GM18870 (cell line): Measurements from ENCODE around the gene YOD1.
A peak's percentile ranks its signal among the peaks of the same experiment; 100 is the strongest.

Source experiments
- ATAC-seq: cut with Tn5 transposase; IDR thresholded peaks from one replicate; pipeline ENCODE4 v1.9.1; 2021; ENCODE audit warnings: moderate library complexity; ENCODE audit not compliant: unreplicated experiment

The YOD1 gene

GRCh38 chr1:207073906-207074820, 23.2 kb upstream of the YOD1 start:
- ATAC-seq: no peak

DNA sequence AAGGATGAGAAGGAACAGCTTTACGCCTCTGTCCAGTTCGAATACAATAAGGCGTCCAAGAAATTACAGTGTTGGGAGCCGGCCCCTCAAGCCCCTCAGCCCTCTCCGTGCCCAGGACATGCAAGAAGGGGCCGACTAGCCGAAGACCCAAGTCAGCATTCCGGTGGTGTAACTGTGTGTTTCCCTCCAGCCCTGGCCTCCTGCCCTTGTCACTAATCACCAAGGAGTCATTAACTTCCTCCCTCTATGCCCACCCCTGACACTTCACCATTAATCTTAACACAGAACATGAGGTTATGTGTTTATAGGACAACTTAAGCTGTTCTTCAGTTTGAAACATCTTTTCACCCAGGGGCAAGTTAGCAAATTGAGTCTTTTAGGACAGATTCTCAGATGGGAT, 21.2 kb upstream of the YOD1 start:
- ATAC-seq: no peak

GRCh38 chr1:207071426-207071825, 20.4 kb upstream of the YOD1 start:
- ATAC-seq: no peak

DNA sequence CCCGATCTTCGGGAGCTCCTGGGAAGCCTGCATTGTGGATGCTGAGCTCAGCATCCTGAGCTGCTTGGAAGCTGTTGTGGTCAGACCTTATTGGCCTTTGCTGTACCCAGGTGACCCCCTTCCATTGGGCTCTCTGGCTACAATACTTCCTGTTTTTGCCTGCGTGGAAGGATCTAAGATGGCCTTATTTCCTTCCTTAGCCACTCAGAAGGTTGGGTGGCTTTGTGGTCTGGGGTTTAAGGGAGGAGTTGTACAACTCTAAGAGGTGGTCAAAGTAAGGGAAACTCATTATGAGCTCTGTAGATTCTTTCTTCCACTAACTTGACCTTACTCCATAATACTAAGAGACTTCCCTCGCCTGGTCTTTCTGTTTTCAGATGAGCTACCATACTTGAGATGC, 19.8 kb upstream of the YOD1 start:
- no peak for ATAC-seq

- no peak for ATAC-seq
Observed at GRCh38 chr1:207069858-207070506, 19.0 kb upstream of the YOD1 start.

- no peak for ATAC-seq
Observed at GRCh38 chr1:207069061-207069460, 18.1 kb upstream of the YOD1 start.

- no peak for ATAC-seq
Observed at GRCh38 chr1:207067665-207068064, 16.7 kb upstream of the YOD1 start.

- ATAC-seq: no peak
Observed at GRCh38 chr1:207067185-207067584, 16.2 kb upstream of the YOD1 start.

DNA sequence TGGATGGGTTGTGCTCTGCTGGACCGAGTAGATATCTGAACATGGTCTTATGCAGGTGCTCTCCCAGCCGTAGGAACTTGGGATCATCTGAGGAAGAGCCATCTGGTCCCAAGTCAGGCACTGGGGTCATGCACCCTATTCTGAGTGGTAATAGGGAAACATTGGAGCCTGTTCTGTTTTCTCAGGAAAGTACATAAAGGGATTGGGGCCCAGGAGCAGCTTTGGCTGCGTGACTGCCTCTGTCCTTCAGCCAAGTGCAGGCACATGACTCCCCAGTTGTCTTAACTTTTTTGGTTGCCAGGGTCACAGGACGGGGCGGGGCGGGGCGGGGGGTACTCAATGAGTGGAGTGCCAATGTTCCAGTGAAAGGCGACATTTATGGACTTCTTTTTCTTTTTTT, 13.6 kb upstream of the YOD1 start:
- ATAC-seq: no peak

- no peak for ATAC-seq
Observed at GRCh38 chr1:207063014-207063413, 12.0 kb upstream of the YOD1 start.

DNA sequence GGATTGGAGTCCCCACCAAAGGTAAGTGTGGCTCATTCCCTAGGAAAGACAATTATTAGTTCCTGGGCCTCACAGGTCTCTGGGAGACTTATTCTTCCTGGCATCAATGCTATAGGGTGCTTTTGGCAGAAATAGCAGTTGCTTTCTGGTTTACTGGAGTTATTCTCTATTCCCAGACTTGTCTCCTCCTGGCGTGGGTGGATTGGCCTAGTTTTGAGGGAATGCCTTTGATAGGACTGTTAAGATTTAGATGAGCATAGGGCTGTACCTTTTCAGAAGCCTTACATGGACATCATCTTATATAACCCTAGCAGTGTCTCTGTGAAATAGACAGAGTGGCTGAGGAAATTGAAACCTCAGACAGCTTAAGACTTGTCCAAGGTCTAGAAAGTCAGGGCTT, 11.1 kb upstream of the YOD1 start:
- no peak for ATAC-seq

DNA sequence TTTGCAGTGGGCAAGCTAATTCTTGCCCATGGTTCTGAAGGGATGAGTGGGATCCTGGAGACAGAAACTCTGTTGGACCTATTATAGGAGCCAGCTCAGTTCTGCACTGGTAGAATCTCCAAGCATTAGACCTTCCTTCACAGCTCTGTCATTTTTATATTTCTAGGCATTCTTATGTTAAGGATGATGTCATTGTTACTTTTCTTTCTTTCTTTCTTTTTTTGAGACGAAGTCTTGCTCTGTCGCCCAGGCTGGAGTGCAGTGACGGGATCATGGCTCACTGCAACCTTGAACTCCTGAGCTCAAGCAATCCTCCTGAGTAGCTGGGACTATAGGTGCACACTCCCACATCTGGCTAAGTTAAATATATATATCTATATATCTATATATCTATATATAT, 9.6 kb upstream of the YOD1 start:
- ATAC-seq: no peak

DNA sequence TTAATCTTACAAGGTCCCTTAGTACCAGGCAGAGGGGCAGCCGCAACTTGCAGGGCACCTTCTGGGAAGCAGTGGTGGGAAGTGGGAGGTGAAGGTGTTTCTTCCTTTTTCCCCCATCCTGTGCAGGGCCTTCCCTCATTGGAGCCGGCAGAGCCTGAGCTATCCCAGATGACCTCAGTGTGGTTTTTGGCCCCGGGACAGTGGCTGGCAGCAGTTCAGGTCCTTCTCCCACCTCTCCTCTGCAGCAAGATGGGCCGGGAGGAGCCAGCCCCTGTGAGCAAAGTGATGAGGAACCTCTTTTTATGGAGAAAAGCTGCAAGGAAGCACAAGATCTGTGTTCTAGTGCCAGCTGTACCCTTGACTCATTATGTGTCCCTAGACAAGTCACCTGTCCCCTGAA, 8.9 kb upstream of the YOD1 start:
- ATAC-seq: no peak

- no peak for ATAC-seq
Observed at GRCh38 chr1:207058878-207059867, 8.2 kb upstream of the YOD1 start.

DNA sequence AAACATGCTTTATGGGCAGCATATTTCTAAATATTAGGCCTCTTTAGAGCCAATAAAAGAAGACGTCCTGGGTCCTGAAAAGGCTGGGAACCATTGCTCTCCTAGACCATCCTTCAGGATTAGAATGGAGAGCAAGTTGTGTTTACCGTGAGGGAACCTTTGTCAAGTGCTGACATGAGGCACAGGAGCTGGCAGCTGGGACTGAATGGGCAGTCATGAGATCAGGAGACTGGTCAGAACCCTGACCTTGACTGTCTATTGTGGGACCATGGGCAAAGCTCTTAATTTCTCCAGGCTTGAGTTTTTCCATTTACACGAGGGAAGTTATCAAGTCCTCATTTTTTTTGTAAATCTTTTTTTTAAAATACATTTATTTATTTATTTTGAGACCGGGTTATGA, 7.2 kb upstream of the YOD1 start:
- no peak for ATAC-seq

GRCh38 chr1:207056673-207057072, 5.7 kb upstream of the YOD1 start:
- no peak for ATAC-seq

DNA sequence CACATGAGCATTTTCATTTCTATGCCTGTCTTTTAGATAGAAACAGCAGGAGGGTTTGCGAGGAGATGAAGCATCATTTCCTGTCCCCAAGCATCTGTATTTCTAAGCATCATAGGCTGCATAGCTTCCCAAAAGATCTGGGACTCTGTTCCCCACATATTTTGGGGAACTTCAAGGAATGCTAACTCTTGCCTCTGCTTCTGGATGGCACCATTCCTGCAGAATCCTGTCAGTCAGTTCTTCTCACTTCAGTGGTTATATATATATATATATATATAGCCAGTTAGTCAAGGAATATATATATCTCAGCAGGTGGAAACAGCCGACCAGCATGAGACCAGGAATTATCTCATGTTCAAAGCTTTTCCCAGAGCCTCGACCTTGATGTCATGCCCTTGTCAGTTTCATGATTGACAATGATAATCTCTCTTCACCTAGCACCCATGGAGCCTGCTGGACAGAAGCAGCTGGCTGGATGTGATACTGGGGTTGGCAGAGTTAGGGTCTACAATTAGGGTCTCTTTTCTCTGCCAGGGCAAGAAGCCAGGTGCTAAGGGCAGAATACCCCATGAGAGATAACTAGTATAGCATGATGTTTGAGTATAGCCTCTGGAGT, 4.5 kb upstream of the YOD1 start:
- no peak for ATAC-seq

DNA sequence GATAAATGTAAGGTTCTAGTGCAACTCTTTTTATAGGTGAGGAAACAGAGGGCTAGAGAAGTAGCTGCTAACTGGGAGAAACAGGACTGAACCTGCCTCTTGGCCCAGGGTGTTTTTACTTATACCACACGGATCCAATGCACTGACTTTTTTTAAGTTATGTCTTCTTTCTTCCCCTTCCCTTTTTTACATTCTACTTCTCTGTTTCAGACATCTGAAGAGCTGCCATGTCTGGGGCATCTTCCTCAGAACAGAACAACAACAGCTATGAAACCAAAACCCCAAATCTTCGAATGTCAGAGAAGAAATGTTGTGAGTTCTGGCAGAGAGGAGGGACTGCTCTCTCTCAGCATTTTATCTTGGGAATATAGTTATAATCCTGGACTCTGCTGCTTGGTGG, 3.5 kb upstream of the YOD1 start:
- no peak for ATAC-seq

GRCh38 chr1:207052911-207053769, 2.1 kb upstream of the YOD1 start, which contains the start of gene PFKFB2:
Gene PFKFB2 (plus strand): TSS chr1:207053275. CDS start chr1:207054718, 1,443 bp downstream.
- peak; percentile 59 for ATAC-seq
